ENCODE data around the gene AGAP3. TPM values are rescaled to one million over a fixed set of nuclear protein-coding genes. Genes with fewer than 3 reads are reported as not detected.

Gene AGAP3
- total RNA-seq, 2 donors from 2014 or later = 50.8 to 79.2 TPM

GRCh38 chr7:151083824-151084160 is 2.5 kb upstream of the AGAP3 start:
- H3K4me3 ChIP-seq = peak overlapping the region; percentile 83
- H3K9ac ChIP-seq (ENCODE audit: low read depth in 2 of 2, low read length in 2 of 2) = peak overlapping the region in 1 of 2 donors; percentile 85
- intact Hi-C loops (cut with DNase I) = no loop called here
- H3K4me1 ChIP-seq = peaks cover 26% of the 10 kb centered on the region
- no peaks in the 10 kb centered on the region for H3K9me3 ChIP-seq
- no peak for TF ChIP-seq CTCF (IDR thresholded peaks at IDR 0.05)
- H3K27me3 ChIP-seq = no peaks in the 10 kb centered on the region
- DNase-seq = no peak
- no peaks in the 10 kb centered on the region for H3K36me3 ChIP-seq
- no peak overlapping the region for H3K27ac ChIP-seq

- H3K4me1 ChIP-seq = peaks cover 20% of the 10 kb centered on the region
- no peaks in the 10 kb centered on the region for H3K9me3 ChIP-seq
- H3K27me3 ChIP-seq = no peaks in the 10 kb centered on the region
- peak overlapping the region; percentile 78 to 81 for H3K9ac ChIP-seq (ENCODE audit: low read depth in 2 of 2, low read length in 2 of 2)
- peak; percentile 25 for DNase-seq
- H3K36me3 ChIP-seq = no peaks in the 10 kb centered on the region
- no peak for TF ChIP-seq CTCF (IDR thresholded peaks at IDR 0.05)
- peak overlapping the region; percentile 71 for H3K27ac ChIP-seq
- H3K4me3 ChIP-seq = no peak overlapping the region
- intact Hi-C loops (cut with DNase I) = no loop called here
Measured at GRCh38 chr7:151085329-151085690, 965 bp upstream of the AGAP3 start.

- no peak for TF ChIP-seq CTCF (IDR thresholded peaks at IDR 0.05)
- peak overlapping the region; percentile 77 for H3K27ac ChIP-seq
- peak; percentile 47 for DNase-seq
- H3K4me3 ChIP-seq = peak overlapping the region; percentile 77
- peaks cover 16% of the 10 kb centered on the region for H3K4me1 ChIP-seq
- H3K27me3 ChIP-seq = no peaks in the 10 kb centered on the region
- H3K9ac ChIP-seq (ENCODE audit: low read depth in 2 of 2, low read length in 2 of 2) = peak overlapping the region; percentile 89 to 92
- H3K36me3 ChIP-seq = no peaks in the 10 kb centered on the region
- intact Hi-C loops (cut with DNase I) = no loop called here
- H3K9me3 ChIP-seq = no peaks in the 10 kb centered on the region
Measured at GRCh38 chr7:151086802-151087244, 548 bp downstream of the AGAP3 start.

GRCh38 chr7:151087245-151088018 is 1.2 kb downstream of the AGAP3 start:
- Histone ChIP-seq H3K4me1 (peaks cover 10% of the 10 kb centered on the region), H3K9me3 (no peaks in the 10 kb centered on the region), H3K9ac (ENCODE audit: low read depth in 2 of 2, low read length in 2 of 2) (peak overlapping the region; percentile 89 to 92), H3K27me3 (no peaks in the 10 kb centered on the region), H3K27ac (peak overlapping the region; percentile 77), H3K4me3 (peak overlapping the region; percentile 77), H3K36me3 (no peaks in the 10 kb centered on the region)
- peak; percentile 58 for DNase-seq
- intact Hi-C loops (cut with DNase I) = no loop called here
- TF ChIP-seq CTCF (IDR thresholded peaks at IDR 0.05) = no peak

- no peaks in the 10 kb centered on the region for H3K36me3 ChIP-seq
- intact Hi-C loops (cut with DNase I) = no loop called here
- no peaks in the 10 kb centered on the region for H3K9me3 ChIP-seq
- peak overlapping the region; percentile 89 to 92 for H3K9ac ChIP-seq (ENCODE audit: low read depth in 2 of 2, low read length in 2 of 2)
- DNase-seq = no peak
- H3K4me1 ChIP-seq = peaks cover 9% of the 10 kb centered on the region
- H3K4me3 ChIP-seq = peak overlapping the region; percentile 77
- H3K27ac ChIP-seq = peak overlapping the region; percentile 77
- no peaks in the 10 kb centered on the region for H3K27me3 ChIP-seq
- no peak for TF ChIP-seq CTCF (IDR thresholded peaks at IDR 0.05)
Measured at GRCh38 chr7:151088019-151088855, 2.0 kb downstream of the AGAP3 start.

All from colonic mucosa (tissue), 4 donors.